SK-N-SH (cell line): ENCODE data around the gene RALGDS.

Experiments
- CHD2 ChIP-seq: fragments of 150-350 bp; IDR thresholded peaks from 2 replicates; pipeline ENCODE4 v1.6.1; 2018; ENCODE audit warnings: low read length; ENCODE audit not compliant: partially characterized antibody
- CTCF ChIP-seq: fragments of 200-600 bp; sonication (generic); IDR thresholded peaks from 2 replicates; pipeline ENCODE4 v1.6.1; 2017; ENCODE audit warnings: antibody characterized with exemption, mild to moderate bottlenecking, moderate library complexity
- EP300 ChIP-seq, 2 experiments: IDR thresholded peaks; 2 replicates each; pipeline versions ENCODE4 v1.4.0 to v1.6.1; 2012; ENCODE audit warnings: borderline replicate concordance in 1 of 2, low read depth in 1 of 2, low read length in 1 of 2
- FOXM1 ChIP-seq: IDR thresholded peaks from 2 replicates; pipeline ENCODE4 v1.4.0; 2012; ENCODE audit warnings: low read depth, mild to moderate bottlenecking
- JUND ChIP-seq: IDR thresholded peaks from 2 replicates; pipeline ENCODE4 v1.4.0; 2012
- MAX ChIP-seq: IDR thresholded peaks from 2 replicates; pipeline ENCODE4 v1.4.0; 2012; ENCODE audit warnings: low read depth
- MEF2A ChIP-seq: IDR thresholded peaks from 2 replicates; pipeline ENCODE4 v1.4.0; 2012; ENCODE audit warnings: low read depth, borderline replicate concordance
- POLR2AphosphoS5 ChIP-seq: IDR thresholded peaks from 2 replicates; pipeline ENCODE4 v1.6.1; 2012; ENCODE audit warnings: low read depth, low read length
- RAD21 ChIP-seq: IDR thresholded peaks from 2 replicates; pipeline ENCODE4 v1.6.1; 2012; ENCODE audit warnings: mild to moderate bottlenecking, low read length
- RCOR1 ChIP-seq: fragments of 150-350 bp; IDR thresholded peaks from 2 replicates; pipeline ENCODE4 v1.6.1; 2017; ENCODE audit warnings: antibody characterized with exemption, low read length
- TAF1 ChIP-seq: IDR thresholded peaks from 2 replicates; pipeline ENCODE4 v1.6.1; 2012; ENCODE audit warnings: low read depth, mild to moderate bottlenecking, low read length, moderate library complexity, borderline replicate concordance
- YY1 ChIP-seq: IDR thresholded peaks from 2 replicates; pipeline ENCODE4 v1.4.0; 2012; ENCODE audit warnings: low read depth, mild to moderate bottlenecking
- TF ChIP-seq, protein P1 (sequence below): fragments of 150-350 bp; IDR thresholded peaks from 2 replicates; pipeline ENCODE4 v1.6.1; 2017; ENCODE audit warnings: antibody characterized with exemption, low read length, low read depth, borderline replicate concordance
- TF ChIP-seq, protein P2 (sequence below): IDR thresholded peaks from 2 replicates; pipeline ENCODE4 v1.6.1; 2012; ENCODE audit warnings: mild to moderate bottlenecking, low read depth, low read length, moderate library complexity

GRCh38 chr9:133128152-133128551 is 7.1 kb upstream of the RALGDS start:
- TF ChIP-seq CTCF = no peak
- no peak for TF ChIP-seq EP300 (IDR thresholded peaks at IDR 0.05; ENCODE audit: borderline replicate concordance in 1 of 2, low read depth in 1 of 2, low read length in 1 of 2)
- TF ChIP-seq, protein P1, sequence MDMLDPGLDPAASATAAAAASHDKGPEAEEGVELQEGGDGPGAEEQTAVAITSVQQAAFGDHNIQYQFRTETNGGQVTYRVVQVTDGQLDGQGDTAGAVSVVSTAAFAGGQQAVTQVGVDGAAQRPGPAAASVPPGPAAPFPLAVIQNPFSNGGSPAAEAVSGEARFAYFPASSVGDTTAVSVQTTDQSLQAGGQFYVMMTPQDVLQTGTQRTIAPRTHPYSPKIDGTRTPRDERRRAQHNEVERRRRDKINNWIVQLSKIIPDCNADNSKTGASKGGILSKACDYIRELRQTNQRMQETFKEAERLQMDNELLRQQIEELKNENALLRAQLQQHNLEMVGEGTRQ = no peak
- no peak for TF ChIP-seq POLR2AphosphoS5
- TF ChIP-seq TAF1 = no peak
- TF ChIP-seq FOXM1 = no peak
- no peak for TF ChIP-seq MAX
- no peak for TF ChIP-seq YY1
- TF ChIP-seq RAD21 = no peak
- TF ChIP-seq, protein P2, sequence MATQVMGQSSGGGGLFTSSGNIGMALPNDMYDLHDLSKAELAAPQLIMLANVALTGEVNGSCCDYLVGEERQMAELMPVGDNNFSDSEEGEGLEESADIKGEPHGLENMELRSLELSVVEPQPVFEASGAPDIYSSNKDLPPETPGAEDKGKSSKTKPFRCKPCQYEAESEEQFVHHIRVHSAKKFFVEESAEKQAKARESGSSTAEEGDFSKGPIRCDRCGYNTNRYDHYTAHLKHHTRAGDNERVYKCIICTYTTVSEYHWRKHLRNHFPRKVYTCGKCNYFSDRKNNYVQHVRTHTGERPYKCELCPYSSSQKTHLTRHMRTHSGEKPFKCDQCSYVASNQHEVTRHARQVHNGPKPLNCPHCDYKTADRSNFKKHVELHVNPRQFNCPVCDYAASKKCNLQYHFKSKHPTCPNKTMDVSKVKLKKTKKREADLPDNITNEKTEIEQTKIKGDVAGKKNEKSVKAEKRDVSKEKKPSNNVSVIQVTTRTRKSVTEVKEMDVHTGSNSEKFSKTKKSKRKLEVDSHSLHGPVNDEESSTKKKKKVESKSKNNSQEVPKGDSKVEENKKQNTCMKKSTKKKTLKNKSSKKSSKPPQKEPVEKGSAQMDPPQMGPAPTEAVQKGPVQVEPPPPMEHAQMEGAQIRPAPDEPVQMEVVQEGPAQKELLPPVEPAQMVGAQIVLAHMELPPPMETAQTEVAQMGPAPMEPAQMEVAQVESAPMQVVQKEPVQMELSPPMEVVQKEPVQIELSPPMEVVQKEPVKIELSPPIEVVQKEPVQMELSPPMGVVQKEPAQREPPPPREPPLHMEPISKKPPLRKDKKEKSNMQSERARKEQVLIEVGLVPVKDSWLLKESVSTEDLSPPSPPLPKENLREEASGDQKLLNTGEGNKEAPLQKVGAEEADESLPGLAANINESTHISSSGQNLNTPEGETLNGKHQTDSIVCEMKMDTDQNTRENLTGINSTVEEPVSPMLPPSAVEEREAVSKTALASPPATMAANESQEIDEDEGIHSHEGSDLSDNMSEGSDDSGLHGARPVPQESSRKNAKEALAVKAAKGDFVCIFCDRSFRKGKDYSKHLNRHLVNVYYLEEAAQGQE = no peak
- TF ChIP-seq RCOR1 = no peak
- no peak for TF ChIP-seq CHD2
- TF ChIP-seq JUND = no peak
- no peak for TF ChIP-seq MEF2A
